ENCODE measurements around the gene TSPAN11. TPM values are rescaled to one million over a fixed set of nuclear protein-coding genes. Genes with fewer than 3 reads are reported as not detected.
"Not testable (repeated sequence)": the region's sequence is repeated elsewhere in the genome, so short reads cannot be mapped to it uniquely, and the experiment has no call there.

Gene TSPAN11
- total RNA-seq, 1 donor from 2014 or later: 2.5 TPM

DNA sequence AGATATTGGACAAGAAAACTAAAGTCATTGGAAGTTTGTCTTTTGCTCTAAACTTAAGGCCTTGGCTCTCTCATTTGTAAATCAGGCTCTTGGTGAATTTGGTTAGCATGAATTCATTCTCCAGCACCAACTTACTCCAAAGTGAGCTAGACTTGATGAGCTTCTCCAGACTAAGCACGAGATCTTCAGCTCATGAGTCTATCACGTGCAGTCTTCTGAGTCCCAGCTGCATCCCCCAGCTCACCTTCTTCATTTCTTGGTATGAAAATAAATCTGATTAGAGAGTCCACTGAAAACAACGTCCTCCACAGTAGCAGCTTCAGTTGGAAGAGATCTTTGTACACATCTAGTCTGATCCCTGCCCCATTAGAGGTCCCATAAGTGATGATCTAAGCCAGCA lies 94.6 kb downstream of the TSPAN11 start:
- Histone ChIP-seq H3K9me3 (no peaks in the 10 kb centered on the region), H3K36me3 (no peaks in the 10 kb centered on the region), H3K4me1 (no peaks in the 10 kb centered on the region), H3K4me3 (no peak overlapping the region), H3K27ac (no peak overlapping the region), H3K27me3 (no peaks in the 10 kb centered on the region)
- TF ChIP-seq, protein P1, sequence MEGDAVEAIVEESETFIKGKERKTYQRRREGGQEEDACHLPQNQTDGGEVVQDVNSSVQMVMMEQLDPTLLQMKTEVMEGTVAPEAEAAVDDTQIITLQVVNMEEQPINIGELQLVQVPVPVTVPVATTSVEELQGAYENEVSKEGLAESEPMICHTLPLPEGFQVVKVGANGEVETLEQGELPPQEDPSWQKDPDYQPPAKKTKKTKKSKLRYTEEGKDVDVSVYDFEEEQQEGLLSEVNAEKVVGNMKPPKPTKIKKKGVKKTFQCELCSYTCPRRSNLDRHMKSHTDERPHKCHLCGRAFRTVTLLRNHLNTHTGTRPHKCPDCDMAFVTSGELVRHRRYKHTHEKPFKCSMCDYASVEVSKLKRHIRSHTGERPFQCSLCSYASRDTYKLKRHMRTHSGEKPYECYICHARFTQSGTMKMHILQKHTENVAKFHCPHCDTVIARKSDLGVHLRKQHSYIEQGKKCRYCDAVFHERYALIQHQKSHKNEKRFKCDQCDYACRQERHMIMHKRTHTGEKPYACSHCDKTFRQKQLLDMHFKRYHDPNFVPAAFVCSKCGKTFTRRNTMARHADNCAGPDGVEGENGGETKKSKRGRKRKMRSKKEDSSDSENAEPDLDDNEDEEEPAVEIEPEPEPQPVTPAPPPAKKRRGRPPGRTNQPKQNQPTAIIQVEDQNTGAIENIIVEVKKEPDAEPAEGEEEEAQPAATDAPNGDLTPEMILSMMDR (IDR thresholded peaks at IDR 0.05): no peak
- no peak for TF ChIP-seq POLR2AphosphoS5 (IDR thresholded peaks at IDR 0.05; ENCODE audit: insufficient read depth in 1 of 2, low read depth in 1 of 2)
- DNase-seq (ENCODE audit: extremely low spot score in 2 of 2): peak; percentile 20 to 58
- intact Hi-C loops (cut with DNase I): no loop called here

DNA sequence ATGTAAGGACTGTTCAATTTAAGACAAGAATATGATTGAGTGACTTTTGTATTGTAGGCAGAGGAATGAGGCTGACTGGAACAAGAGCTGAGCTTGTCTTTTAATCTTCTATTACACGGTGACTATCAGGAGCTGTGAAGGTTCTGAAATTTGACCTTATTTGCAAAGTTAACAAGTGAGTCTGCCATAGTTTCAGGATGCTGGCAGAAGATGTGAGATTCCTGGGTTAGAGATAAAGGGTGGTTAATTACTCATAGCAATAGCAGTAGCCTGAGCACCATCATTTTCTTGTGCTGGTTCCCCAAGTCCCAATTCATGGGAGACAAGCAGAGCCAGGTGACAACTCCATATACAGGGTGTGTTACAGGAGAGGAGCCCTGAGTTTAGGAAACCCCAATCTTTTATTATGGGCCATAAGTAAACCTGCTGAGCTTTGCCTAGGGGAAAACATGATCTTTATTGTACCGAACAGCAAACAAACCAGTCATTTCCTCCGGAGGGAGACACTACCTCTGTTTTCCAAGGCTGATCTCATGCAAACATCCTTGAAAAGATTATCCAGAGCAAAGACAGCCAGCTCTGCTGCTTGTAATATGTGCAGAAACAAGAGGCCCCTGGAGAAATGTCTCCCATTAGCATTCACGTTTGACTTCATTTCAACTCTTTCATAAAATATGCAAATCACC lies 95.4 kb downstream of the TSPAN11 start:
- intact Hi-C loops (cut with DNase I): no loop called here
- no peak overlapping the region for H3K27ac ChIP-seq
- DNase-seq (ENCODE audit: extremely low spot score in 2 of 2): no peak
- H3K9me3 ChIP-seq: no peaks in the 10 kb centered on the region
- no peaks in the 10 kb centered on the region for H3K4me1 ChIP-seq
- TF ChIP-seq POLR2A (IDR thresholded peaks at IDR 0.05): no peak
- TF ChIP-seq POLR2AphosphoS5 (IDR thresholded peaks at IDR 0.05; ENCODE audit: insufficient read depth in 1 of 2, low read depth in 1 of 2): no peak
- TF ChIP-seq, protein P1 (IDR thresholded peaks at IDR 0.05): no peak
- H3K4me3 ChIP-seq: no peak overlapping the region
- H3K27me3 ChIP-seq: no peaks in the 10 kb centered on the region
- H3K36me3 ChIP-seq: no peaks in the 10 kb centered on the region

DNA sequence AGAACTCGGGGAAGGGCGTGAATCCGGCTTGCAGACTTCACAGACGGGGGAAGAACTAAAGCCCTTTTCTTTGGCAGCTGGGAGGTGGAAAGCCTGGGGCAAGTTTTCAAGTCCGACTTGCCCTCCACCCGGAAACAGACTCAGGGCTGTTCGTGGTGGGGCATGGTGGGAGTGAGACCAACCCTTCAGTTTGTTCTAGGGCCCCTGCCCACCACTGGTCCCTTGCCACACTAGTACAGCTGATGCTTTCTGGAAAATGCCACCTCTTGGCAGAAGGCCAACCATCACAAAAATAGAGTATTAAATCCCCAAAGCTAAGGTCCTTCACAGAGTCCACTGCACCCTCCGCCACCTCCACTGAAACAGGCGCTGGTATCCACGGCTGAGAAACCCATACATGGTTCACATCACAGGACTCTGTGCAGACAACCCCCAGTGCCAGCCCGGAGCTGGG lies 96.8 kb downstream of the TSPAN11 start:
- no peaks in the 10 kb centered on the region for H3K27me3 ChIP-seq
- intact Hi-C loops (cut with DNase I): no loop called here
- TF ChIP-seq POLR2A (IDR thresholded peaks at IDR 0.05): no peak
- TF ChIP-seq, protein P1 (IDR thresholded peaks at IDR 0.05): no peak
- TF ChIP-seq POLR2AphosphoS5 (IDR thresholded peaks at IDR 0.05; ENCODE audit: insufficient read depth in 1 of 2, low read depth in 1 of 2): no peak
- peak; percentile 61 to 71 for DNase-seq (ENCODE audit: extremely low spot score in 2 of 2)
- no peaks in the 10 kb centered on the region for H3K9me3 ChIP-seq
- H3K4me1 ChIP-seq: no peaks in the 10 kb centered on the region
- no peaks in the 10 kb centered on the region for H3K36me3 ChIP-seq
- no peak overlapping the region for H3K27ac ChIP-seq
- no peak overlapping the region for H3K4me3 ChIP-seq

DNA sequence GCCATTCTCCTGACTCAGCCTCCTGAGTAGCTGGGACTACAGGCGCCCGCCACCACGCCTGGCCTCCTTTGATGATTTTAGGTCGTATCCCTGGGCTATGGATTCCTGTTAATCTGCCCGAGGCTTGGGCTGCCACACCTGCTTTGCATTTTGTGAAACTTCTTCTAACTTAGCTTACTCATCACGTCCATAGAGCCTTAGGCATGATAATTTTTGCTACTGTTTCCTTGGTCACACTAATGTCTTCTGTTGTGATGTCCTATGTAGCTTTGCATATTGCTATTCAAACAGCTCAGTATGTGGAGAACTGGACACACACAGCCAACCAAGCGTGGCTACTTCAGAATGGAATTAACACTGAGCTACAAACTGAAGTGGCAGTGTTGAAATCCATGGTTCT lies 99.7 kb downstream of the TSPAN11 start:
- Histone ChIP-seq H3K36me3 (no peaks in the 10 kb centered on the region), H3K4me1 (no peaks in the 10 kb centered on the region), H3K27ac (no peak overlapping the region), H3K27me3 (no peaks in the 10 kb centered on the region), H3K4me3 (no peak overlapping the region), H3K9me3 (no peaks in the 10 kb centered on the region)
- intact Hi-C loops (cut with DNase I): no loop called here
- peak; percentile 29 to 37 for DNase-seq (ENCODE audit: extremely low spot score in 2 of 2)
- TF ChIP-seq POLR2A (IDR thresholded peaks at IDR 0.05) (no peak), POLR2AphosphoS5 (IDR thresholded peaks at IDR 0.05; ENCODE audit: insufficient read depth in 1 of 2, low read depth in 1 of 2) (no peak)
- TF ChIP-seq, protein P1 (IDR thresholded peaks at IDR 0.05): no peak

DNA sequence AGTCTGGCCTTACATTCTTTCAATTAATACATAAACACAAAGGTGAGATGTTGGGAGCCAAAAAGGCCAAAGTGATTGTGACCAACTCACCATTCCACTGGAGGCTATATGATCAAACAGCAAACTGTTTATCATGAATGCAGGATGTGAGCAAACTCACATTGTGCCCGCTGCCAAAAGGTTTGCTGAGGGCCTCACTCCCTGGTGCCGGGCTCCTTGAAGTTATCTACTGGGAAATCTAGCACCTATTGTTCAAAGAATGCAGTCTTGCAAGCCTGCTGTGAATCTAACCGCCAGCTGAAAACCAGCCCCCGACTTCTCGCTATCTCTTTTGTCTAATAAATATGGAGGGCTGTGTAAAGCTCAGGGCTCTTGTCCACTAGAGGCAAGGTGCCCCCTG lies 100.5 kb downstream of the TSPAN11 start:
- H3K27ac ChIP-seq; intact Hi-C loops (cut with DNase I); H3K4me1 ChIP-seq; H3K27me3 ChIP-seq; H3K4me3 ChIP-seq; H3K9me3 ChIP-seq; H3K36me3 ChIP-seq: not testable (repeated sequence)
- DNase-seq (ENCODE audit: extremely low spot score in 2 of 2): peak; percentile 25 to 34
